Measurements from ENCODE around the gene TBL1XR1.

DNA sequence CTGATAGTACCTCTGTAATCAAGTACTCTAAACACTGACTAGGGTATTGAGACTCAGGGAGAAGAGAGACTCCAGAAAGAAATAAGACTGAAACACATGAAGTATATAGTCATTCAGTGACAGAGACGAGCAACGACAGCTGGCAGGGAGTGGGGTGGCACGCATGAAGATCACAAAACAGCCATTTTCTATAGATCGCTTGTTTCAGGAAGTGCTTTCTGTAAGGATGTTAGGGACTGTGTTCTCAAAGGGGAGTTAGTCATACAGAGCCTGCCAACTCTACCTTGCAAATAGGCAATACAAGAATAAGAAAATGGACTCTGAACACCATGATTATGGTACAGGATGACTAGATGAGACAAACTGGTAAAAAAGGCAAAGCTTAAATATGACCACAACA, 139.5 kb downstream of the TBL1XR1 start:
- TF ChIP-seq GABPA (IDR thresholded peaks at IDR 0.05; ENCODE audit: low read depth, low read length) (no peak), GABPA (CRISPR knock-in tag; IDR thresholded peaks at IDR 0.05; ENCODE audit: low read depth) (no peak), ZNF792 (CRISPR knock-in tag; IDR thresholded peaks at IDR 0.05) (no peak), ZFP1 (CRISPR knock-in tag; IDR thresholded peaks at IDR 0.05) (no peak), KLF9 (CRISPR knock-in tag; IDR thresholded peaks at IDR 0.05; ENCODE audit: low read depth) (no peak), ARHGAP35 (CRISPR knock-in tag; IDR thresholded peaks at IDR 0.05; ENCODE audit: borderline replicate concordance) (no peak), ZNF10 (CRISPR knock-in tag; IDR thresholded peaks at IDR 0.05; ENCODE audit: borderline replicate concordance, low read depth) (no peak), TAF1 (CRISPR knock-in tag; IDR thresholded peaks at IDR 0.05) (no peak), ZNF75D (CRISPR knock-in tag; IDR thresholded peaks at IDR 0.05; ENCODE audit: borderline replicate concordance) (no peak), ZNF577 (CRISPR knock-in tag; IDR thresholded peaks at IDR 0.05; ENCODE audit: borderline replicate concordance, low read depth) (no peak)
- TF ChIP-seq, protein P1, sequence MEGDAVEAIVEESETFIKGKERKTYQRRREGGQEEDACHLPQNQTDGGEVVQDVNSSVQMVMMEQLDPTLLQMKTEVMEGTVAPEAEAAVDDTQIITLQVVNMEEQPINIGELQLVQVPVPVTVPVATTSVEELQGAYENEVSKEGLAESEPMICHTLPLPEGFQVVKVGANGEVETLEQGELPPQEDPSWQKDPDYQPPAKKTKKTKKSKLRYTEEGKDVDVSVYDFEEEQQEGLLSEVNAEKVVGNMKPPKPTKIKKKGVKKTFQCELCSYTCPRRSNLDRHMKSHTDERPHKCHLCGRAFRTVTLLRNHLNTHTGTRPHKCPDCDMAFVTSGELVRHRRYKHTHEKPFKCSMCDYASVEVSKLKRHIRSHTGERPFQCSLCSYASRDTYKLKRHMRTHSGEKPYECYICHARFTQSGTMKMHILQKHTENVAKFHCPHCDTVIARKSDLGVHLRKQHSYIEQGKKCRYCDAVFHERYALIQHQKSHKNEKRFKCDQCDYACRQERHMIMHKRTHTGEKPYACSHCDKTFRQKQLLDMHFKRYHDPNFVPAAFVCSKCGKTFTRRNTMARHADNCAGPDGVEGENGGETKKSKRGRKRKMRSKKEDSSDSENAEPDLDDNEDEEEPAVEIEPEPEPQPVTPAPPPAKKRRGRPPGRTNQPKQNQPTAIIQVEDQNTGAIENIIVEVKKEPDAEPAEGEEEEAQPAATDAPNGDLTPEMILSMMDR (CRISPR knock-in tag; IDR thresholded peaks at IDR 0.05) = no peak
